Measurements from ENCODE around the gene KNG1.

KNG1 gene

GRCh38 chr3:186779204-186779603 is 62.0 kb downstream of the KNG1 start:
- no peak for DNase-seq (ENCODE audit: low read depth)

GRCh38 chr3:186782542-186783057 is 65.4 kb downstream of the KNG1 start:
- DNase-seq (ENCODE audit: low read depth), result no peak

GRCh38 chr3:186783058-186783730 is 66.0 kb downstream of the KNG1 start, which contains the start of gene EIF4A2:
EIF4A2 (plus strand) TSS chr3:186783577; CDS start chr3:186783611, 34 bp downstream.
- DNase-seq (ENCODE audit: low read depth), result peak; percentile 87

GRCh38 chr3:186783731-186784515 is 66.8 kb downstream of the KNG1 start:
- peak; percentile 76 for DNase-seq (ENCODE audit: low read depth)

GRCh38 chr3:186784820-186785494 is 67.8 kb downstream of the KNG1 start:
- DNase-seq (ENCODE audit: low read depth), result no peak

- DNase-seq (ENCODE audit: low read depth), result no peak
Measured at GRCh38 chr3:186785495-186786018, 68.4 kb downstream of the KNG1 start.

- no peak for DNase-seq (ENCODE audit: low read depth)
Measured at GRCh38 chr3:186786922-186787321, 69.8 kb downstream of the KNG1 start.

- no peak for DNase-seq (ENCODE audit: low read depth)
Measured at GRCh38 chr3:186787642-186788481, 70.7 kb downstream of the KNG1 start.

GRCh38 chr3:186788482-186789370 is 71.6 kb downstream of the KNG1 start:
- DNase-seq (ENCODE audit: low read depth), result no peak

- no peak for DNase-seq (ENCODE audit: low read depth)
Measured at GRCh38 chr3:186789554-186790260, 72.5 kb downstream of the KNG1 start.

GRCh38 chr3:186790261-186790981 is 73.3 kb downstream of the KNG1 start:
- no peak for DNase-seq (ENCODE audit: low read depth)

Measured in T follicular helper cell (primary cell).